Smooth muscle cell (in vitro differentiated cells): ENCODE results near the gene PA2G4. TPM values are rescaled to one million over a fixed set of nuclear protein-coding genes. Genes with fewer than 3 reads are reported as not detected.

Experiments used
- DNase-seq: peaks from one replicate; lab custom pipeline; 2025; ENCODE audit not compliant: unreplicated experiment; lab: John Stamatoyannopoulos, UW
- H2AFZ ChIP-seq: fragments of 200-600 bp; sonication (generic); 2 replicates; pipeline ENCODE4 v1.6.0; 2016; ENCODE audit warnings: antibody characterized with exemption, low read depth, mild to moderate bottlenecking
- H3F3A ChIP-seq: fragments of 200-600 bp; sonication (generic); 2 replicates; pipeline ENCODE4 v1.6.0; 2017; ENCODE audit warnings: antibody characterized with exemption, low read depth
- H3K27ac ChIP-seq: fragments of 200-600 bp; sonication (generic); 2 replicates; pipeline ENCODE4 v1.5.1; 2016; ENCODE audit warnings: low read depth, mild to moderate bottlenecking
- H3K27me3 ChIP-seq: fragments of 200-600 bp; sonication (generic); 2 replicates; pipeline ENCODE4 v1.6.1; 2016; ENCODE audit warnings: low read depth, mild to moderate bottlenecking
- H3K36me3 ChIP-seq: fragments of 200-600 bp; sonication (generic); 2 replicates; pipeline ENCODE4 v1.5.1; 2016; ENCODE audit warnings: low read depth
- H3K4me1 ChIP-seq: fragments of 200-600 bp; sonication (generic); 2 replicates; pipeline ENCODE4 v1.5.1; 2016; ENCODE audit warnings: low read depth
- H3K4me2 ChIP-seq: fragments of 200-600 bp; sonication (generic); 2 replicates; pipeline ENCODE4 v1.6.0; 2016; ENCODE audit warnings: mild to moderate bottlenecking
- H3K4me3 ChIP-seq: fragments of 200-600 bp; sonication (generic); 2 replicates; pipeline ENCODE4 v1.5.1; 2016; ENCODE audit warnings: mild to moderate bottlenecking
- H3K79me2 ChIP-seq: fragments of 200-600 bp; sonication (generic); 2 replicates; pipeline ENCODE4 v1.6.0; 2016; ENCODE audit warnings: low read depth, mild to moderate bottlenecking
- H3K9ac ChIP-seq: fragments of 200-600 bp; sonication (generic); 2 replicates; pipeline ENCODE4 v1.6.0; 2016; ENCODE audit warnings: low read depth
- H3K9me3 ChIP-seq: fragments of 200-600 bp; sonication (generic); replicated peaks from 2 replicates; pipeline ENCODE4 v1.5.1; 2016; ENCODE audit warnings: low read depth
- H4K20me1 ChIP-seq: fragments of 200-600 bp; sonication (generic); 2 replicates; pipeline ENCODE4 v1.6.0; 2016; ENCODE audit warnings: low read depth
- whole genome bisulfite sequencing: methylation state at CpG from one replicate; pipeline ENCODE4 v1.1.7; 2016; ENCODE audit warnings: low lambda C conversion rate; 5-methylcytosine and 5-hydroxymethylcytosine counted together
- polyA plus RNA-seq: library from polyadenylated mRNA; unstranded; fragments of >200 nt; fragmentation: Nextera tagmentation; extraction: Ambion mirVana; gene quantifications from 2 replicates; pipeline ENCODE4 v1.2.1, GENCODE V29; 2016
- total RNA-seq: library from RNA; depleted of rRNA; stranded (reverse); fragments of >200 nt; gene quantifications from 2 replicates; pipeline ENCODE4 v1.2.3, GENCODE V29; 2014
- TF ChIP-seq, protein P1 (sequence below): fragments of 200-600 bp; sonication (generic); IDR thresholded peaks from 2 replicates; pipeline ENCODE4 v1.5.1; 2017; ENCODE audit warnings: borderline replicate concordance, mild to moderate bottlenecking, antibody characterized with exemption; ENCODE audit not compliant: insufficient read depth, poor library complexity, severe bottlenecking

PA2G4 gene
- total and polyA plus RNA-seq, 2 experiments from 2014 or later: 99.8 to 118 TPM

DNA sequence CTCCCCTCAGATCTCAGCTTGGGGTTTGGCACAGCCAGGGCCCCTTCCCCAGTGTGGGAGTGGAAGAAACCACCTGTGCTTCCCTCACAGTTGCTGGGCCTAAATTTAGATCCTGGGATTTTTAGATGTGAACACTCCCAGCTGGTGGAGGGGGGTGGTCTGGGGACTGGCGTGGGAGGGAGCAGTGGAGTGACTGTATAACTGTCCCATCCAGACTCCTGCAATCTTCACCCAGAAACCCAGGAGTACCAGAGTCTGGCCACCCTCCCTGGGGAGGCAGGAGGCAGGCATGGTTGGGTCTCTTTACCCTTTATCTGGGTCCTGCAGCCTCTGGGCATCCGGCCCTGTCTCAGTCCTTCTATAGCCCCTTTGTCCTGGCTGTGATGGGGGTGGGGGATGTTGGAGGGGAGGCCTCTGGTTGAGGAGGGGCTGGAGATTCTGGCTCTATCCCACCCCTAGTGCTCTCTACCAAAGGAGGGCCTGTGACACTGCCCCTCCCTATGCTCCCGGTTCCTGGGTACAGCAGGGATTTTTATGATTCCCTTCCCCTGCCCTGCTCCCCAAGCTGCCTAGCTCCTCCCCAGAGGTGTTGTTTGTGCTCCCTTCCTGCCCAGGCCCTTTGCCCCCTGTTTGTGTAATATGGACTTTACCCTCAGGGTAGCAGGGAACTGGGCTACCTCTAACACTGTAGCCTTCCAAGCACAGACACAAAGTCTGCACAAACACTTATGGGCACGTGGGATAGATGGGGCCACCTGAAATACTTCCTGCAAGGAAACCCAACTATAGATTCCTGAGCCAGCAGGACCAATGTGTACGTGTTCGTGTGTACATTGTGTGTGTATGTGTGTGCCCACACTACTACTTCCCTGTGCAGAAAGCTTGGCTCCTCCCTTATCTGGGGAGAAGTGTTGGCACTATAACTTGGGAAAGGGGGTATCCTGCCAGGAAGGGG lies 22.7 kb upstream of the PA2G4 start:
- H3K9me3 ChIP-seq: no peaks in the 10 kb centered on the region
- 76% methylated on average over 6 of the region's 6 CpGs for WGBS
- peaks cover 3% of the 10 kb centered on the region for H3K4me1 ChIP-seq
- TF ChIP-seq, protein P1, sequence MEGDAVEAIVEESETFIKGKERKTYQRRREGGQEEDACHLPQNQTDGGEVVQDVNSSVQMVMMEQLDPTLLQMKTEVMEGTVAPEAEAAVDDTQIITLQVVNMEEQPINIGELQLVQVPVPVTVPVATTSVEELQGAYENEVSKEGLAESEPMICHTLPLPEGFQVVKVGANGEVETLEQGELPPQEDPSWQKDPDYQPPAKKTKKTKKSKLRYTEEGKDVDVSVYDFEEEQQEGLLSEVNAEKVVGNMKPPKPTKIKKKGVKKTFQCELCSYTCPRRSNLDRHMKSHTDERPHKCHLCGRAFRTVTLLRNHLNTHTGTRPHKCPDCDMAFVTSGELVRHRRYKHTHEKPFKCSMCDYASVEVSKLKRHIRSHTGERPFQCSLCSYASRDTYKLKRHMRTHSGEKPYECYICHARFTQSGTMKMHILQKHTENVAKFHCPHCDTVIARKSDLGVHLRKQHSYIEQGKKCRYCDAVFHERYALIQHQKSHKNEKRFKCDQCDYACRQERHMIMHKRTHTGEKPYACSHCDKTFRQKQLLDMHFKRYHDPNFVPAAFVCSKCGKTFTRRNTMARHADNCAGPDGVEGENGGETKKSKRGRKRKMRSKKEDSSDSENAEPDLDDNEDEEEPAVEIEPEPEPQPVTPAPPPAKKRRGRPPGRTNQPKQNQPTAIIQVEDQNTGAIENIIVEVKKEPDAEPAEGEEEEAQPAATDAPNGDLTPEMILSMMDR: no peak
- H3K9ac ChIP-seq: no peak overlapping the region
- H4K20me1 ChIP-seq: no peaks in the 10 kb centered on the region
- peaks cover 10% of the 10 kb centered on the region for H3K27me3 ChIP-seq
- H2AFZ ChIP-seq: no peak overlapping the region
- H3F3A ChIP-seq: no peaks in the 10 kb centered on the region
- peak overlapping the region; percentile 56 for H3K4me3 ChIP-seq
- H3K36me3 ChIP-seq: no peaks in the 10 kb centered on the region
- no peaks in the 10 kb centered on the region for H3K79me2 ChIP-seq
- H3K27ac ChIP-seq: no peak overlapping the region
- DNase-seq: no peak
- peak overlapping the region; percentile 82 for H3K4me2 ChIP-seq

DNA sequence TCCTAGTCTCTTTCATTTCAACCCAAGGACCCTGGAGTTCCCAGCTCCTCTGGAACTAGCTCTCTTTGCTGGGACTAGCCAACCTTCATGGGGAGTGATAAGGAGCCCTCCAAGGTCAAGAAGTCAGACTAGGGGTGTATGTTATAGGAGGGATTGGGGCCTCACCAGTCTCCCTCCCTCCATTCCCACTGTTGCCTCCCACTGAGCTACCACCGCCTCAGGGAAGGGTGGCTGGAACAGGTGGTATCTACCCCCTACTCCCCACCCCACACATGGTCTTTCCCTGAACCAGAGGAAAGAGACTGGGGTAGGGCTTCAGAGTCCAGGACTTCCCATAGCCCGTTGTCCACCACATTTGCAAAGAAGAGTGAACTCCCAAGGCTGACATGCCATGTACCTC lies 22.0 kb upstream of the PA2G4 start:
- no peak for DNase-seq
- Histone ChIP-seq H3K9me3 (no peaks in the 10 kb centered on the region), H3K4me1 (peaks cover 3% of the 10 kb centered on the region), H3K36me3 (no peaks in the 10 kb centered on the region), H3K4me2 (no peak overlapping the region), H4K20me1 (no peaks in the 10 kb centered on the region), H3K4me3 (peak overlapping the region; percentile 56), H3F3A (no peaks in the 10 kb centered on the region), H3K79me2 (no peaks in the 10 kb centered on the region), H3K27me3 (peaks cover 10% of the 10 kb centered on the region), H3K27ac (no peak overlapping the region), H2AFZ (no peak overlapping the region), H3K9ac (no peak overlapping the region)
- WGBS: 97% methylated on average over 2 of the region's 2 CpGs
- TF ChIP-seq, protein P1: no peak

DNA sequence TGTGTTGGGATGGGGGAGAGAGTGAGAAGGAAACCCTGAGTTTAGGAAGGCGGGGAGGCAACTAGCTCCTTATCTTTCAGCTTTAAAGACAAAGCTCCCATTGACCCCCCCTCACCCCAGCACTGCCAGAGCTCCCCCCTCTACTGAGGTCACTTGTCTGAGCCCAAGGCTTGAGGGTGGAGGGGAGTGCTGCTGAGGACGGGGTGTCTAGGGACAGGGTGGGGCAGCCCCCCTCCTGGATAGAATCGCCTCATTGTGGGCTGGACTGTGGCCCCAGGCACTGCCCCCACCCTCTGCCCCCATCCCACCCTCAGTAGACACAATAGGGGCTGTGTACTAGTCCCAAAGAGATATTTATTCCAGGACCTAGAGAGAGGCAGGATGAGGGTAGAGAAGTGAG lies 21.4 kb upstream of the PA2G4 start:
- Histone ChIP-seq H3K27ac (no peak overlapping the region), H3K4me1 (peaks cover 3% of the 10 kb centered on the region), H3K27me3 (peaks cover 10% of the 10 kb centered on the region), H3K9me3 (no peaks in the 10 kb centered on the region), H3K4me2 (no peak overlapping the region), H3K36me3 (no peaks in the 10 kb centered on the region), H4K20me1 (no peaks in the 10 kb centered on the region), H3K4me3 (no peak overlapping the region), H2AFZ (no peak overlapping the region), H3F3A (no peaks in the 10 kb centered on the region), H3K79me2 (no peaks in the 10 kb centered on the region), H3K9ac (no peak overlapping the region)
- 90% methylated on average over 3 of the region's 3 CpGs for WGBS
- TF ChIP-seq, protein P1: no peak
- no peak for DNase-seq
